Stimulated activated CD4-positive, alpha-beta T cell treated with anti-CD3 and anti-CD28 coated beads, TNF-alpha, amount 100 ng/mL, for 1 hour (primary cell): ENCODE results near the gene SYT1.

Experiments used
- DNase-seq, 3 donors: peaks; one replicate each; pipeline ENCODE4 v3.0.0-alpha.2; 2020; ENCODE audit warnings: low read depth in 3 of 3, low spot score in 1 of 3

The SYT1 gene

DNA sequence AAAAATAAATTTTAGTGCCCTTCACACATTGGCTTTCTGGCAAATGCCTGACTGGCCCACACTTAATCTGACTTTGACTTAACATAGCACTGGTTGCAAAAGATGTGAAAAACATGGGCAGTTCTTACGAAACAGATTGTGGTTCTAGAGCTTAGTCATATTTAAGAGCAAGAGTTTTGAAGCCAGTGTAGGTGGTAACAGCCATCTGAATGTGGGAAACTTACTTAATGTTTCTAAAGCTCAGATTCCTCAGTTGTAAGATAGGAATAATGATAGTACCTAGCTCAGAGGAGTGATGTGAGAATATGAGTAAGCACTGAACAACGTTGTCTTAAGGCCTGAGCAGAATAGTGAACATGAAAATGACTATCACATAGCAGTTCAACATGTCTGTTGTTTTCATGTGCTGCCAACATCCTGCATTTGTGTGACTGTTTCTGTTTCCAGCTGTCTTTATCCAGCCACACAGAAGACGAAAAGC, 262.7 kb downstream of the SYT1 start:
- DNase-seq, result no peak

GRCh38 chr12:79128956-79129355, 264.4 kb downstream of the SYT1 start:
- DNase-seq, result no peak

DNA sequence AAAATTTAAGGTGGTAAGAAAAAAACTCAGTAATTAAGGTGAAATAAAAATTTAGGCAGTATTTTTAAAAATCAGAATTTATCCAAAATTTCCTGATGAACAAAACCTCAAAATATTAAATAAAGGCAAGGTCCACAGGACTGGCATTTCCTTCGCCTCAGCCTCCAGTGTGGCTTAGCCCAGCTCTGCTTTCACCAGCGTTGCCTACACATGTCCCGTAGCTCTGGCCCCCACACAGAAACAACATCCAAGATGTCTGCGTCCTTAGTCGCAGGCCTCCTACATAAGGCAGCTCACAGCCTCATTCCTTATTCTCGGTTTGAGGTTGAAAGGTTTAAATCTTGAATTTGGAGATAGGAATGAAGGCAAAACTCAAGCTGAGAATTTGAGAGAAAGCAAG, 274.3 kb downstream of the SYT1 start:
- DNase-seq, result no peak

DNA sequence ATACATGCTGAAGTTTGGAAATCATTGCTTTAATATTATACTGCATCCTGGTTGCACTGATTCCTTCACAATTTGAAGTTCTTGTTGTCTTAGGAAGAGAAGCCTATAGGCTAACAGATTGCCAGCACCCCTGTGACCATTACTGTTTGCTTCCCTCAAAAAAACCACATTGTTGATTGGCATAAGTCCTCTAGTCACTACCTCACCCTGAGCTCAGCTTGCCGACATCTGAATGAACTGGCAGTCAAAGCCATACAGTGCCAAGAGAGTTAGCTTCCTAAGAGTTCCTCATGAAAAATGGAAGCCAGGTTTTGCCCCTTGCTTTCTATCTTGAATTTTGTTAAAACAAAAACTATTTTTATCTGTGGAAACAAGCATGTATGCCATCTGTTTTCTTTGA, 276.1 kb downstream of the SYT1 start:
- DNase-seq, result no peak

DNA sequence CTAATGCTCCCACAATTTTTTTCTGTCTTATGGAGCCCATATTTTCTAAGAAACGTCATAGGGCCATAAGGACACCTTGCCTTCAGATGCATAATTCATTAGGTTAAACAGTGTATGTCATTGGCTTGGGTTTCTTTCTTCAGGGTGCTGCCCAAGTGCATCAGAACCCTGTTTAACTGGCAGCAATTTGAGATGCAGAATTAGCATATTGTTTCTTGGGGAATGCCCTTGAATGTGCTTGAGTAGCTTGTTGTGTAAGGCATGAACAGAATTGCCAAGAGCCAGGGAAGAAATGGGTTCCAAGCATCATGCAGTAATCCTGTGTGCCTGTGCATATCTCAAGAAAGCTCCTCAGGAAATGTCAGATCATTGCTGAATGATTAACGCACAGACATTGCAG, 277.2 kb downstream of the SYT1 start:
- no peak for DNase-seq

GRCh38 chr12:79143803-79144202, 279.2 kb downstream of the SYT1 start:
- DNase-seq, result no peak

- no peak for DNase-seq
Observed at GRCh38 chr12:79151956-79152355, 287.4 kb downstream of the SYT1 start.

- DNase-seq, result no peak
Observed at GRCh38 chr12:79155683-79156082, 291.1 kb downstream of the SYT1 start.

DNA sequence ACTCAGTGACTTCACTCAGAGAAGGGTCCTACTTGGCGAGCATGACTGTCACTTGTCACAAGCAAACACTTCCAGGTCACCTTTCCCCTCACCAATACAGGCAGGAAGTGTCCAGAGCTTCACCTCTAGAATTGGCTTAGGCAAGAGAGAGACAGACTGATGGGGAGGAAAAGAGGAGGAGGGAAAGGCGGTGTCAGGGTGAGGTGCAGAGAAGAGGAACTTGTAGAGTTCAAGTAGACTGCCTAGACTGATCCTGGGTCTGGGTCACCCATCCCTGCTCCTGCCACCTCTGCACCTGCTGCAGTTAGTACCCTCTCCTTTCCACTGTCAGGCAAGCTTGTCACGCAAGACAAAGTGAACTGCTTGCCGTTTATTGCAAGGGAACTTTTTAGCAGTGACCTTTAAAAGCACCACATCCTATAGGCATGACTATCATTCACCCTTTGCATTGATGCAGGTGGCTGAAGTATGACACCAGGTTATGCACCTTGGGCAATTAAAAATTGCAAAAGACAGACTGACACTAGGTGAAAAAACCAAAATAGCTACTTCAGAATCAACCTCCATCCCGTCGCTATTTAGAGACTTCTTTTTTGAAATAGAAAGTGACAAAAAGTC, 292.4 kb downstream of the SYT1 start:
- DNase-seq, result no peak

DNA sequence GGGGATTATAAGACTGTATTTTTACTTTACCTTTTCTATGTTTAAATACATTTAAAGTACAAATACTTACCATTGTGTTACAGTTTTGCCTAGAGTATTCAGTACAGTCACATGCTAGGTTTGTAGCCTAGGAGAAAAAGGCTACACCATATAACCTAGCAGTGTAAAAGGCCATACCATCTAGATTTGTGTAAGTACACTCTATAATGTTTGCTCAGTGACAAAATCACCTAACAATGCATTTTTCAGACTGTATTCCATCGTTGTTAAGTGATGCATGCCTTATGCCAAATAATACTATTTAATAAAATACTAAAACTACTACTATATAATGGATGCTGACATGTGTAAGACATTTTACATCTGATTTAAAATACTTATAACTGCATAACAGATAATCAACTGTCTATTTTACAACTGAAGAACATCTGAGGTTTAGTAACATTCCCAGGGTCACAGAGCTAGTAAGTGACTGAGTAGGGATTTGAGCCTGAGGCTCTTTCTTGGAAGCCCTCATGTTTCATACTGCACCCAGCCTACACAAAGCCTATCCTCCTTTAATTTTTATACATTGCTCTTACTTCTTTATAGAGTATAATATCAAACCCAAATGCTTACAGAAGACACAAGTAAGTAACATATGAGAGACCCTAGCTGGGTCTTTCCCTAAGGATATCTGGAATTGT, 296.8 kb downstream of the SYT1 start:
- no peak for DNase-seq

DNA sequence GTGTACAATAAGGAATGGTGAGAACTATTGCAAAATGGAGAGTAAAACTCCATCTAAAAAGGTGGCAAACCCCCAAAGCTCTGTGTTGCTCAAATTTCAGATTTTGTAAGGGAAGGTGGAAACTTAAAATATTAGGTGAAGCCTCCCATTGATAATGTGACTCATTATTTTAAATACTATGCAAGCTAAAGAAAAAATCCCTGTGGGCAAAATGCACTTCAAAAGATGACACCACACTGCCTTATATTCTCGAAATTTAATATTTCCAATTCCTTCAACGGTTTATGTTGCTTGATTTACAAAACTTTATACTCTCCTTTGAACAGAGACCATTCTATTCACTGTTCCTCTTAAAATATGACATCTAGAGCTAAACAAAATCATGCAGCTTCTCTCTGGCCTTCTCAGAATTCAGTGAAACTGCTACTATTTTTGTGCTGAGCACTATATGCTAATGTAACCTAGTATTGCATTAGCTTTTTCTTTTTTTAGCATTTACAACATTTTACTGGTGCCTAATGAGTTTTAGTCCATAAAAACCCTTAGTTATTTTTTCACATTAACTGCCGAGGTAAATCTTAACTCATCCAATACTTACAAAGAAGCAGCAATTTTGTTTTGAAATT, 297.7 kb downstream of the SYT1 start:
- no peak for DNase-seq

DNA sequence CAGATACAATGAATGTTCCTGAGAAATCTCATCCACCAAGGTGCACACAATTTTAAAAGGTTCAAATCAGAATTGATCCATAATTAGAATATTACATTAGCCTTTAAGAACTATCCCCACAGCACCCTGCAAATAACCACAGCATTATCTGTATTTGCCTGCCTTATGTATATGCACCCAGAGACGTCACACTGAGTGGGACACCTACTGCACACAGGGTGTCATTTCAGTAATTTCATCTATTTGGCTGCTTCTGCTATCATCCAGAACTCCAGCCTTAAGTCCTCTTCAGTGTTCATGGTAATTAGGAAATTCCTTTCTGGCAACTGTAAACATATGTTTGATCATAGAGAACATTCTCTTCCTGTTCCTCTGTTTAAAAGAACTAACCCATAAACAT, 298.4 kb downstream of the SYT1 start:
- DNase-seq, result no peak

DNA sequence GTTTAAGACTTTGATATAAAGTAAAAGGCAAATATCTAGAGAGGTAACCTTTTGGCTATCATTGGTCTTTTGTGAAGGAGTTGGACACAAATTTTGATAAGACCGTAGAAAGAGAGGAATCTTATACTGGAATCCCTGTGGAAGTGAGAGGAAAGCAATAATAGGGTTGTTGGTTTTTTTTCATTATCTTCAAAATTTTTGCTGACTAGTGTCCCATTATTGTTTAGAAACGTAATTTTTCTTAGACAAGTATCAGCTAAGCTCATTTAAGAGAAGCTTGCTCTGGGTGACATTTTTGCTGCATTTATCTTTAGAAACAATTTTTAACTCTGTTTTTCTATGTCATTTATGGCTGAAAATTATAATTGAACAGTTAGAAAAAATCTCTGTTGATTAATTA, 300.3 kb downstream of the SYT1 start:
- no peak for DNase-seq

GRCh38 chr12:79168687-79169086, 304.1 kb downstream of the SYT1 start:
- no peak for DNase-seq

DNA sequence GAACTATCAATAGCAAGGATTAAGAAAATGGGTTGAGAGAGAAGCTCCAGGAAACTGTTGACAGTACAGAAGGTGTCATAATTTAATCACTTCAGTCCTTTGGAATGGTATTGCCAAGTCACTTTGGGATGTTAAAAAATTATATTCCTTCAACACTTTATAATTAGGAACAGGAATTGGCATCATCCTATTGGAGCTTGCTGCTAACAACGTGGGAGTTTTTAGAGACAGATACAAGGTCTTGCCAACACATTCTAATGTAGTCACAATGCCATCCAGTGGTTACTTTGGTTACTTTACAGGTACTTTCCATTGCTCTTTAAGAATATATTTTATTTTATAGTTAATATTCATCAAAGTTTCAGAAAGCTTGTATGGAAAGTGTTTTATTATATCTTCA, 310.1 kb downstream of the SYT1 start:
- DNase-seq, result no peak

DNA sequence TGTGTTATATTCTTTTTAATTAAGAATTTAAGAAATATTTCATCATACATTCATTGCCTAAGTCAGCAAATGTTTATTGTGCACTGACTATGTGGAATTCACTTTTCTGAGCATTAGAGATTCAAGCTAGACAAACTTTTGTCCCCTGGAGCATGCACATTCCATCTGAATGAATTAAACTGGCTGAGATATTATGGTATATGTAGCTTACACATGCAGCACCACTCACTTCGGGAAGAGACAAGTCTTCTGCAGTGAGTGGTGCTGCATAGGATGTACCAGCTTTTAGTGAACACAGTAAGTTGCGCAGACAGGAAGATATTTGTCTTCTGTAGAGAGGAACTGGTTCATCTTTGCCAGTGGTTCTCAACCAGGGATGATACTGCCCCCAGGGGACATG, 318.4 kb downstream of the SYT1 start:
- DNase-seq, result no peak

GRCh38 chr12:79183926-79184325, 319.4 kb downstream of the SYT1 start:
- DNase-seq, result no peak

- no peak for DNase-seq
Observed at GRCh38 chr12:79186506-79186905, 321.9 kb downstream of the SYT1 start.

GRCh38 chr12:79187032-79187431, 322.5 kb downstream of the SYT1 start:
- DNase-seq, result no peak

- DNase-seq, result no peak
Observed at GRCh38 chr12:79191391-79191790, 326.8 kb downstream of the SYT1 start.

- DNase-seq, result no peak
Observed at GRCh38 chr12:79194595-79194994, 330.0 kb downstream of the SYT1 start.

- no peak for DNase-seq
Observed at GRCh38 chr12:79199166-79199565, 334.6 kb downstream of the SYT1 start.

DNA sequence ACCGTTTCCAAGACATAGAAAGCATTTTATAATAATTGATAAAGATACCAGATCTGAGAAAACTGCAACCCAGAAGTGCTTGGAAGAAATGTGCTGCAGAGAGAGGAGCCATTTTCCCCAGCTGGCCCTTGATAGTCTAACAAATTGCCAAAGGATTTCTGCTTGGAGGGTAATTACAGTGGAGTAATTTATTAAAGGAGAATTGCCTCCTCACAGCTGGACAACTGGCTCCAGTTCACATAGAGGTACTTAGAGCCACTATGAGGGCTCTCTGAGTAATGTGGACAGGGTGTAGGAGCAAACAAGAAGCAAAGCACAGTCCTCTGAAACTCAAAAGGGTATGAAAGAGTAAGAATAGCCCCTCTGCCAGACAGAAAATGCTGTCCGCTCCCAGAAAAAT, 335.6 kb downstream of the SYT1 start:
- no peak for DNase-seq
